Esophagus squamous epithelium (tissue), 4 donors: ENCODE measurements around the gene ARHGAP11A.
"Not testable (repeated sequence)": the region's sequence is repeated elsewhere in the genome, so short reads cannot be mapped to it uniquely, and the experiment has no call there.

Source experiments
- POLR2A ChIP-seq, 4 donors: fragments of 450-650 bp; IDR thresholded peaks; one replicate each; pipeline ENCODE4 v1.6.1; 2017; ENCODE audit warnings: antibody characterized with exemption in 4 of 4, mild to moderate bottlenecking in 4 of 4, moderate library complexity in 3 of 4
- TF ChIP-seq, protein P1 (sequence below), 6 experiments: fragments of 450-650 bp in 4 of 6; fragments of 200-600 bp in 2 of 6; sonication (generic) in 2 of 6; IDR thresholded peaks; one replicate each; pipeline ENCODE4 v1.5.1; 2016 to 2019; ENCODE audit warnings: antibody characterized with exemption in 6 of 6, mild to moderate bottlenecking in 4 of 6, moderate library complexity in 4 of 6

DNA sequence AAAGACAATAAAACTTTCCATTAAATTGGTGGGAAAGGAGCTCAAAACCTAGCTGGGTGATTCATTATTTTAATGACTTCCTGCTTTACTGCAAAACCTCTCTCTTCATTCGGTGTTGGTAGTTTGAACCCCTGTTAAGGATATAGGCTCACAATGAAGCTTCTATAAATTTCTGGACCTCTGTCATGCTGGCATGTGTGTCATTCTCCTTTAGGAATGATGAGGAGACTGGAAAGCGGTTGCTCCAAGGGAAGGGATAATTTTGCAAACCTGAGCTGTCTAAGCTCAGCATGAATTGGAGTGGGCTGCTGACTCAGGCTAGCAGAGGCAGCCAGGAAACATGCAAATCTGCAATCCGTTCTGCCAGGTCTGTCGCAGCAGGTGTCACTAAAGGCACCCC lies 36.8 kb upstream of the ARHGAP11A start:
- not testable (repeated sequence) for TF ChIP-seq POLR2A (IDR thresholded peaks at IDR 0.05)
- TF ChIP-seq, protein P1, sequence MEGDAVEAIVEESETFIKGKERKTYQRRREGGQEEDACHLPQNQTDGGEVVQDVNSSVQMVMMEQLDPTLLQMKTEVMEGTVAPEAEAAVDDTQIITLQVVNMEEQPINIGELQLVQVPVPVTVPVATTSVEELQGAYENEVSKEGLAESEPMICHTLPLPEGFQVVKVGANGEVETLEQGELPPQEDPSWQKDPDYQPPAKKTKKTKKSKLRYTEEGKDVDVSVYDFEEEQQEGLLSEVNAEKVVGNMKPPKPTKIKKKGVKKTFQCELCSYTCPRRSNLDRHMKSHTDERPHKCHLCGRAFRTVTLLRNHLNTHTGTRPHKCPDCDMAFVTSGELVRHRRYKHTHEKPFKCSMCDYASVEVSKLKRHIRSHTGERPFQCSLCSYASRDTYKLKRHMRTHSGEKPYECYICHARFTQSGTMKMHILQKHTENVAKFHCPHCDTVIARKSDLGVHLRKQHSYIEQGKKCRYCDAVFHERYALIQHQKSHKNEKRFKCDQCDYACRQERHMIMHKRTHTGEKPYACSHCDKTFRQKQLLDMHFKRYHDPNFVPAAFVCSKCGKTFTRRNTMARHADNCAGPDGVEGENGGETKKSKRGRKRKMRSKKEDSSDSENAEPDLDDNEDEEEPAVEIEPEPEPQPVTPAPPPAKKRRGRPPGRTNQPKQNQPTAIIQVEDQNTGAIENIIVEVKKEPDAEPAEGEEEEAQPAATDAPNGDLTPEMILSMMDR (IDR thresholded peaks at IDR 0.05) = not testable (repeated sequence)
